GM18909 (cell line): ENCODE data around the gene ASPHD1.
"Not testable (repeated sequence)": the region's sequence is repeated elsewhere in the genome, so short reads cannot be mapped to it uniquely, and the experiment has no call there.

ENCODE experiments used
- ATAC-seq: cut with Tn5 transposase; IDR thresholded peaks from one replicate; pipeline ENCODE4 v1.9.1; 2021; ENCODE audit warnings: mild to moderate bottlenecking; ENCODE audit not compliant: unreplicated experiment, poor library complexity

ASPHD1 gene

GRCh38 chr16:29877266-29877961 lies 22.9 kb upstream of the ASPHD1 start:
- ATAC-seq: no peak

DNA sequence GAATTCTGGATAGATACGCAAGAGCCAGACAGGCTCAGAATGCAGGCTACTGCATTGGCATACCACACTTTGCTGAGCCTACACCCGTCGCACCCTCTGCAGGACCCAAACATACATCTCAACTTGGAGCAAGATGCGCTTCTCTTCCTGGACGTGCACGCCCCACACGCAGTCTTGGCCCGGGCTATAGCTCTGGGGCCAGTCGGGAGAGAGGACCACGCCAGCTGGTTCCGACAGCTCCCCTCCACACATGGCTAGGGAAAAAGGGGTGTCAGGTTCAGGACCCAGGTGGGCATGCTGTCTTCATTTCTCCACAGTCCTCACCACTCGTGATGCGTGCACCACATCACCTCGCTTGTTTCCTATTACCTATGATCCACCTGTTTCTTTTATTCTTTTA lies 22.1 kb upstream of the ASPHD1 start:
- no peak for ATAC-seq

DNA sequence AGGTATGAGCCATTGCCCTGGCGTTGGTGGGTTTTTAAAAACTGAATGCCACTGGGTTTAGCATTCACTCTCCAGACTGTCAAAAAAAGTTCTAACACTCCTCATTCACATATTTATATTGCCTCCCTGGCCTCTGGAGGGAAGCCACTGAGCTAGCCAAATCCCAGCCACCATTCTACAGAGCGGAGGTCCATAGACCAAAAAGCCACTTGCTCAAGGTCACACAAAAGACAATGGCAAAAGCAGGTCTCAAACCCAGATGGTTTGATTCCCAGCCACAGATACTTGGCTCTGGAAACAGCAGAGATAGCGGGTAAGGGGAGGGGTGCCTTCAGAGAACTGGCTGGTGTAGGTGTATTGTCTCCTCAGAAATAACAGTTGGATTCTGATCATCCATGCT lies 19.2 kb upstream of the ASPHD1 start:
- no peak for ATAC-seq

- no peak for ATAC-seq
These were observed 16.3 kb upstream of the ASPHD1 start for GRCh38 chr16:29883987-29884386.

- not testable (repeated sequence) for ATAC-seq
These were observed 10.9 kb upstream of the ASPHD1 start for GRCh38 chr16:29889372-29889771.

DNA sequence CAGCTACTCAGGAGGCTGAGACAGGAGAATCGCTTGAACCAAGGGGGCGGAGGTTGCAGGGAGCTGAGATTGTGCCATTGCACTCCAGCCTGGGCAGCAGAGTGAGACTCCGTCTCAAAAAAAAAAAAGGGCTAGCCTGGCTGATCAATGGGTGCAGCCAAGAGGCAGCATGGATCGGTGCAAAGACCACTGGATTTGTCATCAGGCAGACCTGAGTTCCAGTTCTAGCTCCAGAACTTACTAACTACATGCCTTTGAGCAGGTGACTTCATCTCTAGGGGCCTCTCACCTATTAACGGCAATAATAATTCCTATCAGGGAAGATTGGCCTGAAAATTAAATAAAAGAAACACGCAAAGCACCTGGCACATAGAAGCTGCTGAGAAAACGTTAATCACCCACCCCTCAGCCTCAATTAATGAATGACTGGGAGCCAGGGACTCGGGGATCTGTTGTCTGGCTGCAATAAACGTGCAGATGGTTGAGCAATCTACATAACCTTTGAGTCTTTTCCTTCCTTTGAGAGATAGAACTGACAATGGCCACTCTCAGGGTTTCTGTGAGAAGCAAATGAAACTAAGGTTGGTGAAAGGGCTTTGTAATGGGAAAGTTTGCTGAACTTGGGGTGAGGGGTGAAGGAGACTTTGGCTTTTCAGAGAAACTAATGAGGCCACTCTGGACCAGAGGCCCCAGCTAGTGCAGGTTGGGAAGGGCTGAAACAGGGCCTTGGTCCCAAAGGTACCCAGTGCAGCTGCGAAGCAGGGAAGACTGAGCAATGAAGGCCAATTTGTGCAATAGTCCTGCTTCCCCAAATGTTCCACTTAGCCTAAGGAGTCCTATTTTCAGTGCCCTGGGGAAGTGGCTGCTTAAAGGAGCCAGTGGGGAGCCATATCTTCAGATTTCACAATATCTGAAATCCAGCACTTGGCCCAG lies 8.5 kb upstream of the ASPHD1 start:
- ATAC-seq: no peak

DNA sequence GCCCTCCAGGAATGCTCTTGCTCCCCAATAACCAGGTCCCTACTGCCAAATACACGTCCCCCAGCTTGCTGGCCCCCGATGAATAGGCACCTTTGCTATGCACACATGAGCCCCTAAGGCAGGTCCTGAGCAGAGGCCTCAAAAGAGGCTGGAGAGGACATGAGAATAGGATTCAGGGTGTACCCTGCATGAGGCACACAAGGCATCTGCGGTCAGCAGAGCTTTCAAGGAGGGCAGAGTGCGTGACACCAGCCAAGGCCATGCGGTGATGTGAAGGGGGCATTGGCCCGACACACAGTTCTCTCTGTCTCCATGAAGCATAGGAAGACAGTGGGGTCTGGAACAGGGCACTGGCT lies 7.9 kb upstream of the ASPHD1 start:
- ATAC-seq: no peak

DNA sequence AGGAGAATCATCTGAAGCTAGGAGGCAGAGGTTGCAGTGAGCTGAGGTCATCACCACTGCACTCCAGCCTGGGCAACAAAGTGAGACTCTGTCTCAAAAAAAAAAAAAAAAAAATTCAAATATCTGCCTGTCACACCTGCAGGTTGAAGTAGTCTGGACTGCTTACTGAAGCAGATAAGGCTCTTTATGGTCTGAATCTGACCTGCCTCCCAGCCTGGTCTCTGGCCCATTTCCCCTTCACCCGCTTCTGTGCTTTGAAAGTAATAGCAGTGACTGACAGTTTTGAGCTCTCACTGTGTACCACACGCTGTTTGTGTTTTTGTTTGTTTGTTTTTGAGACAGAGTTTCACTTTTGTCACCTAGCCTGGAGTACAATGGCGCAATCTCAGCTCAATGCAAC lies 6.7 kb upstream of the ASPHD1 start:
- no peak for ATAC-seq

GRCh38 chr16:29894352-29894751 lies 5.9 kb upstream of the ASPHD1 start:
- ATAC-seq: no peak

DNA sequence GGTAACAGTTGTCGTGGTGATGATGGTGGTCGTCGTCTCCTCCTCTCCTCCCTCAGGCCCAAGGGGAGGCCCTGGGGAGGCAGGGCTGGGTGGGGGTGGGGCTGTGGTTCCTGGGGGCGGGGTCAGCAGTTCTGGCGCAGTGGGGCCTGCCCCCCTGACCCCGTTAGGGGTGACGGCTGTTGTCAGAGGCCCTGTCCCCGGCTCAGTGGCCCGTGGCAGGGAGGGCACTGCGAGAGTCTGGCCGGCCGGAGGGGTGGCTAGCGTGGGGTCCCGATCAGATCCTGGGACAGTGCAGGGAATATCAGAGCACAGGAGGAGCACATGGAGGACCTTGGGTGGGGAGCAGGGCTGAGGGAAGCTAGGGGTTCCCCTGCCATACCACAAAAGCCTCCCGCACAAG lies 3.4 kb upstream of the ASPHD1 start:
- ATAC-seq: no peak

DNA sequence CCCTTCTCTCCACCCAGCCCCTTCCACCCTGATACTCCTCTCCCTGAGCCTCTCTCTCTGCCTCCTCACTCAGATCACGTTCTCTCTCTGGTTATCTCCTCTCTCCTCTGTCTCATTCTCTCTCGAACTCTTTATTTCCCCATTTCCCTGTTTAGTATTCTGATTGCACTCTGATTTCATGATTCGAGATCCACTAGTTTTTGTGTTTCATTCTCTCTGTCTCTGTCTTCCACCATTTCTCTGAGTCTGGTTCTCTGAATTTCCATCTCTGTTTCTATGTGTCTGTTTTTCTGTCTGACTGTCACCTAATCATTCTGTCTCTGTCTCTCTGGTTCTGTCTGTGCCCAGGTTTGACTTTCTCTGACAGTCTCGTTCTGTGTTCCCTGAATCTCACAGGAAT lies 3.0 kb upstream of the ASPHD1 start:
- no peak for ATAC-seq

GRCh38 chr16:29898135-29898803 lies 2.0 kb upstream of the ASPHD1 start:
- ATAC-seq: no peak

DNA sequence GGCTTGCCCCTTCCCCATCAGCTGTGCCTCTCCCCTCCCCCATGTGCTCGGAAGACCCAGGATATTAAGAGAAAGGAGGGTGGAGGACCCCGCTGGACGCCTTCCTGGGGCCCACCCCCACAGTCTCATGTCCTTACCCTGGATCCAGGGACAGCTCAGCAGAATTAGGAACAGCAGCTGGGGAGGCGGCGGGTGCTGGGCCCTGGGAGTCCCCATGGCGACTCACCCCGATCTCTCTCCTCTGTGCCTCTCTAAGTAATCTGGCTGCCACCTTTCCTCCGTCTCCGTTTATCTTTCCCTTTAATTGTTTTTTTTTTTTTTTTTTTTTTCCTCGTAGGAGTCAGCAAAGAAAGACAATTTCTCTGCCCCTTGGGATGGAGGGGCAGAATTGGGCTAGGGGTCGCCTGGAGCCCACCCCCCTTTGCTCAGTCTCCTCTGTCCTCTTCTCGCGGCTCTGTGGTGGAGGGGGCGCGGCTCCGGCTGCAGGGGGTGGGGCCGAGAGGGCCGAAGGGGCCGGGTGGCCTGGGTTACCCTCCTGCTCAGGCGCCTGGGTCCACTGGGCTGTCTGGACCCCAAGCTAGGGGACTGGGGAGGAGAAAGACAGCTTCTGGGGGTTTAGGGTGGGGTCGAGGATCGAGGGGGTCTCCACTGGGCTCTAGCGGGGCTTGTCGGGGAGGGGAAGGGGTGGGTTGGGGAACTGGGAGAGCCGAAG lies 1.3 kb upstream of the ASPHD1 start:
- no peak for ATAC-seq

- ATAC-seq: no peak
These were observed 679 bp upstream of the ASPHD1 start, which contains the start of gene SEZ6L2 for GRCh38 chr16:29899516-29900101. SEZ6L2 (minus strand) TSS chr16:29899550; CDS start chr16:29899019, 531 bp downstream.

DNA sequence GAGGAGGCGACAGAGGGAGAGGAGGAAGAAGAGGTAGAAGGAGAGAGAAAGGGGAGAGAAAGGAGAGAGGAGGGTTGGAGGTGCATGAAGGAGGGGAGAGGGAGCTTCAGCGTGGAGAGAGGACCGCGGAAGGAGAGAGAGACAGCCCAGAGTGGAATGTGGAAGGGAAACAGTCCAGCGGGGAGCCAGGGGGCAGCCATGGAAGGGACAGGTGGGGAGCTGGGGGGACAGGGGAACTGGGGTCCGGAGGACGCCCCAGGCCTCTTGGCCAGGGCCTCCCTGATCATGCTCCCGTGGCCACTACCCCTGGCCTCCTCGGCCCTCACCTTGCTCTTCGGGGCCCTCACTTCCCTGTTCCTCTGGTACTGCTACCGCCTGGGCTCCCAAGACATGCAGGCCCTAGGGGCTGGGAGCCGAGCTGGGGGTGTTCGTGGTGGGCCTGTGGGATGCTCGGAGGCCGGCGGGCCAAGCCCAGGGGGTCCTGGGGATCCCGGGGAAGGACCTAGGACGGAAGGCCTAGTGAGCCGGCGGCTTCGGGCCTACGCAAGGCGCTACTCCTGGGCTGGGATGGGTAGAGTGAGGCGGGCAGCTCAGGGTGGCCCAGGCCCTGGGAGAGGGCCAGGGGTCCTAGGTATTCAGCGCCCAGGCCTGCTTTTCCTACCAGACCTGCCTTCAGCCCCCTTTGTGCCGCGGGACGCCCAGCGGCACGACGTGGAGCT lies 759 bp downstream of the ASPHD1 start:
- no peak for ATAC-seq

DNA sequence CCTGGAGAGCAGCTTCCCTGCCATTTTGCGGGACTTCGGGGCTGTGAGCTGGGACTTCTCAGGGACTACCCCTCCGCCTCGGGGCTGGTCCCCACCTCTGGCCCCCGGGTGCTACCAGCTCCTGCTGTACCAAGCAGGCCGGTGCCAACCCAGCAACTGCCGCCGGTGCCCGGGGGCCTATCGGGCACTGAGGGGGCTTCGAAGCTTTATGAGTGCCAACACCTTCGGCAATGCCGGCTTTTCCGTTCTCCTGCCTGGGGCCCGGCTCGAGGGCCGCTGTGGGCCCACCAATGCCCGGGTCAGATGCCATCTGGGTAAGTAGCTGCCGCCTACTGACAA lies 1.3 kb downstream of the ASPHD1 start:
- no peak for ATAC-seq

DNA sequence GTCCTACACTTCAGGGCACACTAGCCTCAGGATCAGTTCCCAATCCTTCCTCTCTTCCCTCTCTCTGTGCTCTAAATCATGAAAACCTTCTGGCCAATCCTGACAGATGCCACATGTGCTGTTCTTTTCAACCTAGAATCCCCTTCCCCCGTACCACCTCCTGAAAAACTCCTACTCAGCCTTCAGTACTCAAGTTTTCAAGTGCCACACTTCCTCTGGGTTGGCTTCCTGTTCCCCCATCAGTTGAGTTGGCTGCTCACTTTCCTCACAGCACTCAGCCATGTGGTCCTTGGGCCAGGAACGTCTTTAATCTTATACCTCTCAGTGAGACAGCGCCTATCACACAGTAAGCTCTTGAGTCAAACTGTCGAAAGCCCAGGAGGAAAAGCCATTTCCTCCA lies 3.3 kb downstream of the ASPHD1 start:
- no peak for ATAC-seq

DNA sequence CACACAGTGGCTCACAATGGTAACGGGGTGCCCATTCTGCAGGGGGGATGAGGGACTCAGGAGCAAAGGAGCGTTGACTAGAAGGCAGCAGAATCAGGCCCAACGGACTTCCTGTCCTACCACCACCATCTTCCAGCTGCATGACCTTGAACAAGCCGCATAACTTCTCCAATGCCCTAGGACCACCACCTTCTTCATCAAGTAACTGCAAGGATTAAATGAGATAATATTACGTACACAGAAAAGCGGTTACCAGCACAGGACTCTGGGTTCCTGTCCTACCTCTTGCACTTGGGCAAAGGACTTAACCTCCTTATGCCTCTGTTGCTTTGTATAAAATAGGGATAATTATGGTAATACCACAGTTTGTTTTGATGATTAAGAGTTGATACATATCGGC lies 4.7 kb downstream of the ASPHD1 start:
- no peak for ATAC-seq

DNA sequence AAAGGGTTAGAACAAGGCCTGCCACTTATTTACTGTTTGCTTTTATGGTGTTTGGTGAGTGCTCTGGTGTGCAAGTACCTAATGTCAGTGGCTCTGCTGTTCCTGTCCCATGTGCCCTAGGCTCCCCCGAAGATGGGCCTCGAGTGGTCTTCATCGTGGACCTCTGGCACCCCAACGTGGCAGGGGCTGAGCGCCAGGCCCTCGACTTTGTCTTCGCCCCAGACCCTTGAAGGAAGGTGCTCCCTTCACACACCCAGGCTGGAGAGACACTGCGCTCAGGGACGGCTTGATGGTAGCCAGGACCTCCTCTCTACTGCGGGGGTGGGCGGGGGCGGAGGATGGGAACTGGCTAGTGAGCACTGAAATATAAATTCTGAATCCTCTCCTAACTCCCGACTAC lies 5.4 kb downstream of the ASPHD1 start:
- ATAC-seq: no peak
